Measurements from ENCODE around the gene PACSIN2. TPM values are rescaled to one million over a fixed set of nuclear protein-coding genes. Genes with fewer than 3 reads are reported as not detected.

Gene PACSIN2
- polyA plus RNA-seq, 2 of the 4 experiments (the other 2 are of a cell fraction), result 60.3 to 94.0 TPM

GRCh38 chr22:43038325-43038724, 23.4 kb upstream of the PACSIN2 start:
- 89% methylated on average over 14 of the region's 15 CpGs for WGBS (ENCODE audit: missing lambda C conversion rate)
- CTCF ChIA-PET, result interaction anchor here (1.0 kb wide), 1 partner anchor 22 kb away, joined by 3 read pairs; no protein-coding TSS in a partner anchor
- TF ChIP-seq TFCP2L1 (CRISPR knock-in tag; IDR thresholded peaks at IDR 0.05) (no peak), KDM5A (IDR thresholded peaks at IDR 0.05) (no peak), HOXA7 (CRISPR knock-in tag; IDR thresholded peaks at IDR 0.05) (no peak), PBX3 (IDR thresholded peaks at IDR 0.05) (no peak), NPAS2 (CRISPR knock-in tag; IDR thresholded peaks at IDR 0.05; ENCODE audit: borderline replicate concordance) (no peak), ZSCAN20 (CRISPR knock-in tag; IDR thresholded peaks at IDR 0.05) (no peak), ZFP36 (IDR thresholded peaks at IDR 0.05; ENCODE audit: borderline replicate concordance, partially characterized antibody) (no peak), RARB (CRISPR knock-in tag; IDR thresholded peaks at IDR 0.05) (no peak)
- H3K4me3 ChIP-seq, result no peak overlapping the region
- ATAC-seq (no peak), FAIRE-seq (no peak), DNase-seq (ENCODE audit: low read depth in 1 of 2, low spot score in 1 of 2) (no peak)
- H3K4me2 ChIP-seq, result no peak overlapping the region
- H3K27ac ChIP-seq, result no peak overlapping the region
- H3K4me1 ChIP-seq, result peaks cover 10% of the 10 kb centered on the region
- POLR2A ChIA-PET, result no interaction called here
- no peaks in the 10 kb centered on the region for H3K9me3 ChIP-seq

- H3K4me3 ChIP-seq, result no peak overlapping the region
- WGBS (ENCODE audit: missing lambda C conversion rate), result 71% methylated on average over 15 of the region's 19 CpGs
- no peak overlapping the region; a peak in 1 of 6 replicates for H3K27ac ChIP-seq
- no peak for FAIRE-seq
- no peak for TF ChIP-seq JUNB (IDR thresholded peaks at IDR 0.05)
- no peak for TF ChIP-seq GATA3 (IDR thresholded peaks at IDR 0.05; ENCODE audit: borderline replicate concordance)
- TF ChIP-seq E2F6 (IDR thresholded peaks at IDR 0.05; ENCODE audit: borderline replicate concordance, low read depth), result no peak
- no peak for TF ChIP-seq KDM5A (IDR thresholded peaks at IDR 0.05)
- no peak for TF ChIP-seq FOSL2 (IDR thresholded peaks at IDR 0.05)
- TF ChIP-seq FOSL2 (CRISPR knock-in tag; IDR thresholded peaks at IDR 0.05), result no peak
- no peak for TF ChIP-seq NFE2L2 (conservative IDR thresholded peaks at IDR 0.05; ENCODE audit: low read length)
- no peak for TF ChIP-seq CHD2 (IDR thresholded peaks at IDR 0.05; ENCODE audit: low read length, partially characterized antibody)
- no peak for TF ChIP-seq PHF8 (IDR thresholded peaks at IDR 0.05; ENCODE audit: borderline replicate concordance, low read depth)
- no peak for TF ChIP-seq JUN (IDR thresholded peaks at IDR 0.05)
- no peak overlapping the region for H3K4me2 ChIP-seq
- no peak for DNase-seq (ENCODE audit: low read depth in 1 of 2, low spot score in 1 of 2)
- CTCF ChIA-PET, result interaction anchor here (0.8 to 1.2 kb wide), 2 partner anchors 163 to 314 kb away, joined by 3 read pairs; no protein-coding TSS in a partner anchor
- POLR2A ChIA-PET, result no interaction called here
- H3K9me3 ChIP-seq, result no peaks in the 10 kb centered on the region
- H3K4me1 ChIP-seq, result peaks cover 10% of the 10 kb centered on the region
- no peak for ATAC-seq
Observed at GRCh38 chr22:43036282-43036829, 21.4 kb upstream of the PACSIN2 start.

GRCh38 chr22:43035250-43035649, 20.3 kb upstream of the PACSIN2 start:
- no peak overlapping the region for H3K4me3 ChIP-seq
- WGBS (ENCODE audit: missing lambda C conversion rate), result 83% methylated on average over 1 of the region's 9 CpGs
- no peak overlapping the region for H3K4me2 ChIP-seq
- CTCF ChIA-PET, result interaction anchor here (2.1 kb wide), 1 partner anchor 46 kb away, joined by 31 read pairs; no protein-coding TSS in a partner anchor
- POLR2A ChIA-PET, result no interaction called here
- no peak for ATAC-seq
- no peak for TF ChIP-seq TP53 (CRISPR knock-in tag; IDR thresholded peaks at IDR 0.05)
- TF ChIP-seq JUN (IDR thresholded peaks at IDR 0.05), result no peak
- no peak for TF ChIP-seq HDAC2 (IDR thresholded peaks at IDR 0.05)
- TF ChIP-seq NR3C1 (IDR thresholded peaks at IDR 0.05), result no peak
- no peak for TF ChIP-seq CHD4 (IDR thresholded peaks at IDR 0.05; ENCODE audit: borderline replicate concordance)
- TF ChIP-seq FOSB (CRISPR knock-in tag; IDR thresholded peaks at IDR 0.05), result no peak
- TF ChIP-seq USF2 (IDR thresholded peaks at IDR 0.05), result no peak
- TF ChIP-seq HOXB5 (CRISPR knock-in tag; IDR thresholded peaks at IDR 0.05), result no peak
- TF ChIP-seq CTCF (IDR thresholded peaks at IDR 0.05), result no peak
- no peak for TF ChIP-seq MYC (IDR thresholded peaks at IDR 0.05; ENCODE audit: borderline replicate concordance, low read length)
- no peak for TF ChIP-seq ZSCAN20 (CRISPR knock-in tag; IDR thresholded peaks at IDR 0.05)
- TF ChIP-seq NPAS2 (CRISPR knock-in tag; IDR thresholded peaks at IDR 0.05; ENCODE audit: borderline replicate concordance), result no peak
- no peak for TF ChIP-seq ZNF302 (CRISPR knock-in tag; IDR thresholded peaks at IDR 0.05)
- DNase-seq (ENCODE audit: low read depth in 1 of 2, low spot score in 1 of 2), result no peak
- H3K4me1 ChIP-seq, result peaks cover 10% of the 10 kb centered on the region
- H3K9me3 ChIP-seq, result no peaks in the 10 kb centered on the region
- FAIRE-seq, result no peak
- no peak overlapping the region; a peak in 1 of 6 replicates for H3K27ac ChIP-seq

All from A549 (cell line).